NCI-H2196 (cell line): Measurements from ENCODE around the gene ETV7.
"Not testable (repeated sequence)": the region's sequence is repeated elsewhere in the genome, so short reads cannot be mapped to it uniquely, and the experiment has no call there.

Source experiments
- DNase-seq: peaks from one replicate; lab custom pipeline; 2025; ENCODE audit not compliant: unreplicated experiment; lab: John Stamatoyannopoulos, UW

ETV7 gene

DNA sequence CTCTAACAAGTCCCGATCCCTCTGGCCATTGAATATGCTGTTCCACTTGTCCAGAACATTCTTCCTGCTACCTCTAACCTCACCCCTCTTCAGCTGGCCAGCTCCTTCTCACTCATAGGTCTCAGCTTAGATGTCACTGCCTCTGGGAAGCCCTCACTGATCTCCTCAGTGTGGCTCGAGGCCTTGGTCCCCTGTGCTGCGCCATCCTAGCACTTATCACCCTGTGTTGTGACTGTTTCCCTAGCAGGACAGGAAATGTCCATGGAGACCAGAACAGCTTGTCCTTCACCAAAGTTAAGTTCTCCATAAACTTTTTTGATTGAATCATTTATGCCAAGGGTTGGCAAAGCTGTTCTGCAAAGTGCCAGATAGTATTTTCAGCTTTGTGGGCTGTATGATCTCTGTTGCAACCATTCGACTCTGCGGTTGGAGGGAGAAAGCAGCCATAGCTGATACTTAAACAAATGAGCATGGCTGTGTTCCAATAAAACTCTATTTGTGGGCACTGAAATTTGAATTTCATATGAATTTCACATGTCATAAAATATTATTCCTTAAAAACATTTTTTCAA lies 44.3 kb downstream of the ETV7 start:
- no peak for DNase-seq

DNA sequence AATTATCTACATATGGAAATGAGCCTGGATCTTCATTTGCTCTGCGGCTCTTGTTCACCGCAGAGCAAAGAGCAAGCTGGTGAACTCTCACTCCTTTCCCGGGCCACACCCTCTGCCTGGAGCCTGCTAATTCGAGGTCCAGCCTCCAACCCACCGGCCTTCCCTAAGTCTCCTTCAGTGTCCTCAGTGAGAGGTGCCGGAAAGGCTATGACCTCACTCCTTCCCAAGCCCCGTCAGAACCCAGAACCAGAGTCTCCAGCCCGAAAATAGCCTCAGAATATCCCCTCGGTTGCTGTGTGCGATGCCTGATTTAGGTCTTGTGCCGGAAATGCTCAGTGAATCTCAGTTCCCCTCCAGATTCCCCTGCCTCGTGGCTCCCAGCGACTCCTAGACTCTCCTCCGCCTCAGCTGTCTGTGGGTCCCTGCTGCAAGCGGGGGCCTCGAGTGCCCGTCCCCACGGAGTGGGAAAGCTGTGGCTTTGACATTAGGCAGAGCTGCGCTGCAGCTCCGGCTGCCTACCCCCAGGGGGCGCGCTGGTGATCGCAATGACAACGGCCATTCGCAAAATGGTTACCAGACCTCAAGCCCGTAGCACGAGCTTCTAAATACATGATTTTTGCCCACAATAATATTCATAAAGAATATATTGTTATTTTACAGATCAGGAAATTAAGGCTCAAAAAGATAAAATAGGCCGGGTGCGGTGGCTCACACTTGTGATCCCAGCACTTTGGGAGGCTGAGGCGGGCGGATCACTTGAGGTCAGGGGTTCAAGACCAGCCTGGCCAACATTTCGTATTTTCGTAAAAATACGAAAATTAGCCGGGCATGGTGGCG lies 46.6 kb downstream of the ETV7 start:
- DNase-seq, result no peak

DNA sequence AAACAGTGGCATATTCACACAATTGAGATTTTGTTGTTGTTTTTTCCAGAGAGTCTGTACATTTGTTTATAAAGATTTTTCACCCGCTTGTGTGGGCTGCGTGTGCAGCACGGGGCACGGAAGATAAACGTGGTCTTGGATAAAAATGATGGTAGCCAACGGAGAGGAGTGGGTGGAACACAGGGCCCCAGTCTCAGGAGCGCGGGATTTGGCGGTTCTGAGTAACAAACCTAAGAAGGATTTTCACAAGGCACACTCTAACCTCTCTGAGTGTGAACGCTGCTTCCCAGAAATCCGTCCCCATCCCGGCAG lies 47.2 kb downstream of the ETV7 start:
- no peak for DNase-seq

DNA sequence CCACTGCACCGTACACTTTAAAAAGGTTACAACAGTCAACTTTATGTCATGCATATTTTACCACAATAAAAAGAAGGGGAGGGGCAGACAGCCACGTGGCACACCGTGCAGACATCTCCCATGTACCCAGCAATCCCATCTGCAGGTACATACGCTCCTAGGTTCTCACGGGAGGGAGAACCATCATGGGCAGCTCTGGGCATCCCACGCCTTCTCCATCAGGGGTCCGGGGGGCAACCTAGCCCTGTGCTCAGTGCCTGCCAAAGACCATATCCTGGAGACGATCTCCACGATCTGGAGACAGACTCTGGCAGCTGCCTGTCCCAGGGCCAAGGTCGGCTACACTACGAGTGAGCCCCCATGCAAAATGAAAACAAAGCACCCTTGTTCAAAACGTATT lies 48.3 kb downstream of the ETV7 start:
- DNase-seq, result no peak

DNA sequence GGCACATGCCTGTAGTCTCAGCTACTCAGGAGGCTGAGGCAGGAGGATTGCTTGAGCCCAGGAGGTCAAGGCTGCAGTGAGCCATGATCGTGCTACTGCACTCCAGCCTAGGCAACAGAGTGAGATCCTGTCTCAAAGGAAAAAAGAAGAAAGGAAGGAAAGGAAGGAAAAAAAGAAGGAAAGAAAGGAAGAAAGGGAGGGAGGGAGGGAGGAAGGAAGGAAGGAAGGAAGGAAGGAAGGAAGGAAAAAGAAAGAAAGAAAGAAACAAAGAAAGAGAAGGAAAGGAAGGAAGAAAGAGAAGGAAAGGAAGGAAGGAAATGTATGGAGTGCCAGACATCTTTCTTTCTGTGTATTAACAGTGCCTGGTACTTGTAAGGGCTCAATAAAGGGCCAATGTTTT lies 49.2 kb downstream of the ETV7 start:
- not testable (repeated sequence) for DNase-seq

DNA sequence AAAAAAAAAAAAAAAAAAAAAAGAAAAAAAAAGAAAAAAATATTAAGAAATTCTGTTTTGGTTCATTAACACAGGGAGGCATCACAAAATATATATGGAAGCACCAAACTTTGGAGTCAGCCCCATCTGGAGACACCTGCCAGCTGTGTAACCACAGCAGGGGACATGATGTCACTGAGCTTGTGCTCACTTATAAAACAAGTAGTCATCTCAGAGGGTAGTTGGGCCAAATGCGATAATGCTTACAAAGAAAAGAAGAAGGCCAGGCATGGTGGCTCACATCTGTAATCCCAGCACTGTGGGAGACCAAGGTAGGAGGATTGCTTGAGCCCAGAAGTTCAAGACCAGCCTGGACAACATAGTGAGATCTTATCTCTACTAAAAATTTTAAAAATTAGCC lies 49.7 kb downstream of the ETV7 start:
- DNase-seq, result no peak

DNA sequence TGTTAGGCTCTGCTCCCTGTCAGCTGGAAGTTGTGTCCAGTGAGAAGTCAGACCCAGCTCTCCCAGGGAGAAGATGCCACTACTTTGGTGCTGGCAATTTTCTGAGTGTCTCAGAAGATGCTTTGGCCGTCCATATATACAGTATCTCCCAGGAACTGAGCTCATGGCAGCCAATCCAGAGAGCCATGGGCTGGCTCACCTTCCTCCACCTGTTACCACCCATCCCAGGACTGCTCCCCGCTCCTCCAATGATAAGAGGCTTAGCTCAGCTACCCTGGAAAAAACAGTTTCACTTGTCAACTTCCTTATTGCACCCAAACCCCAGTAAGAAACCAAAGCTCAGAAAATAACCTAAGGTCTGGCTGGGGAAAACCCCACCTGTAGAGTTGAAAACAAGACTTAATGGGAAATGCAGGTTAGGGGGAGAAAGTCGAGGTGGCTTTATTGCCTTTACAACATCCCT lies 50.7 kb downstream of the ETV7 start, which contains the start of gene BNIP5:
Gene BNIP5, minus strand, starts transcription at position 110 of the 463 bp plus-strand sequence. CDS start 6,198 bp downstream, outside the sequence.
- no peak for DNase-seq

DNA sequence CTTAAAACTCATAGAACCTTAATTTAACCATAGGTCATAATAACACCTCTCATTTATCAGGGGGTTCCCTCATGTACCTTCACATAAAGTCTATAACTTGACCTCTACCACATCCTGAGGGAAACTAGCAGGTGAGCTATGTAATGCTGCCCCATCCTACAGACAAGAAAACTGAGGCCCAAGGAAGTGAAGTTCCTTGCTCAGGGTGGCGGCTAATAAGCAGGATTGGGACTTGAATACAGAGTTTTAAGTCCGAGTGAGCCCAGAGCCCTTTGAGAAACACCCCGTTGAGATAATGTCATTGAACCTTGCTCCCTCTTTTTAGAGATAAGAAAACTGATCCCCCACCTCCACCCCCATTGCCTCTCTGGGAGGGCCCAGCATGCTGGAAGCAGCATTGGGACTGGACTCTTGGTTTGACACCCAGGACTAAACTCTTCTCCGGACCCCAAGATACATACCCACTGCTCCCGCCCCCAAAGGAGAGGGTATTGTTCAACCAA lies 51.2 kb downstream of the ETV7 start:
- DNase-seq, result no peak

DNA sequence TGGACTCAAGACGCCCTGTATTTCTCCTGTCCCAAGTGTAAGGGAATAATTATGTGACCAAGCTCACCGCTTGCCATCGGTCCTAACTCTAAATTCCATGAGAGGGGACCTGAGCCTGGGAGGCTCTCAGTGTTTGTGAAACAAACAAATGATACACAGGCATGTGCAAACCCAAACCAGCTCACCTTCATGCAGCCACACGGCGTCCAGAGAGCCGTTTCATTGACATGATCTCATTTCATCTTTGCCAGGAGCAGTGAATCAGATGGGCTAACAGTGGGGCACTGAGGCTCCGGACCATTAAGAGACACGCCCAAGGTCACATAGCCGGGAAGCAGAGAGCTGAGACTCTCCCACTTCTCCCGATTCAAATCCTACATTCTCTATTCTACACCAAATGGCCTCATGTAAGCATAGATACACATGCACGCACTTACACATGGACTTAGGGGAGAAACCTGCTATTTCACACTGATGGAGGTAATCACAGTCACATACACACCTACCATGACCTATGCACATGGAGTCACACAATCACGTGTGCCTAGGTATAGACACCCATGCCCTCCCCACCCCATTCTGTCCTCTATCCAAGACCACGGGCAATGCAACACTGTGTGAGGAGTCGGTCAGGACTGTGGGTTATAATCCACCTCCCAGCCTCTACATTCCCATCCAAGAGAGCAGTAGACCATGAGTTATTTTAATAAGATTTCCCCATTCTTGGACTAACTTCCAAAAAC lies 51.8 kb downstream of the ETV7 start:
- DNase-seq, result no peak

DNA sequence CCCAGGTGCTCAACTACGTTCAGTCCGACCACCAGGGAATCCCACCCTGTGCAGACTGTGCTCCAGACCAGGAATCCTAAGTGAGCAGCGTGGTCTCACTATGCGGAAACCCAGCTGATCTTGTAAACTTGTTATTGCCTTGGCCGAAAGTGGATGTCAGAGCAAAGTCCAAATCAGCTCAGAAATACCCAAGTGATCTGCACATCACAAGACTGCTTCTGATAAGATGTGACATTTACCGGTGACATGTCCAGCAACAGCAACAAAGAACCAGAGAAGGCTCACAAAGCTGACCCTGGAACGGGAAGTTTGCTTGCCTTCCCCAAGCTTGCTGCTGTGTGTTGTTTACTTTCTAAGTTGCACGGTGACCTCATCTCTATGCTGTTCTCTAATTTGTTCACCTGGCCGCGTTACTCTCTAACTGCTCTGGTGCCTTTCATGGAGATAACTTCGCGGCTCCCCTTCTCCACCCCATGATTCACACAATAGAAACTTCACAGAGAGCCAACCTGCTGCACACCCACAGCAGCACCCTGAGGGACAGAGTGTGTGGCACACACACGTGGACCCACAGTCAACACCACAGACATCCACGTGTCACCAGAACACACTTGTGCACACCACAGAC lies 52.5 kb downstream of the ETV7 start:
- DNase-seq, result no peak

DNA sequence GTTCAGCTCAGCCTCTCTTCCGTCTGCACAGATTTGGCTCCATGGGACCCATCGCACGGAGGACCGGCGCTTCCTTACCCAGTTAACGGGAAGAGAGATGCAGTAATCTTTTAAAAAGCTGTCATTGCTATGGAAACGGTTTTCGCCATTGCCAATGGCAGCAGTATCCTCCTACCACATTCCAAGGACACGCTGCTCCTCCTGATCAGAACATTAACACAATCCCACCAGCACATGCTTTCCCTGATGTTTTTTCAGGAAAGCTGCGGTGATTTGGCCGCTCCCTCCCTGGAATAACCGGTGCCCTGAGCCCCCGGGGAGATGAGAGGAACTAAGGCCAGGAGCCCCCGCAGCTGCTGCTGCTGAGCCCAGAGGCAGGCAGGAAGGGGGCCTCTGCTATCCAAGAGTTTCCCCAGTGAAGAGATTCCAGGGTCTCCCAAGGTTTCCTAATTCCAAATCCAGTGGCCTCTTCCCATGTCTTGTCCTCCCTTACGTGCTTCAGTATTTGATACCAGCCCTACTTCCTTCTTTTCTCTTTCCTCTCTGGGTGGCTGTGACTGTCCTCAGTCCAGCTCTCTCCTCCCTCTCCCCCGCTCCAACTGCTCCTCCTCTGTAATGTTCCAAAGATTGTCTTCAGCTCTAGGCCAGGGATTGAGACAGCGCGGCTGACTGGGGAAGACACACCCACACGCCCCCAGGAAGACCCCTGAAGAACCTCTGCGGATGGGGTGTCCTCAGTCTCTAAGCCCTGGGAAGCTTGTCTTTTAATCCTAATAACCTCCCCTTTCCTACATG lies 53.3 kb downstream of the ETV7 start:
- DNase-seq, result no peak

DNA sequence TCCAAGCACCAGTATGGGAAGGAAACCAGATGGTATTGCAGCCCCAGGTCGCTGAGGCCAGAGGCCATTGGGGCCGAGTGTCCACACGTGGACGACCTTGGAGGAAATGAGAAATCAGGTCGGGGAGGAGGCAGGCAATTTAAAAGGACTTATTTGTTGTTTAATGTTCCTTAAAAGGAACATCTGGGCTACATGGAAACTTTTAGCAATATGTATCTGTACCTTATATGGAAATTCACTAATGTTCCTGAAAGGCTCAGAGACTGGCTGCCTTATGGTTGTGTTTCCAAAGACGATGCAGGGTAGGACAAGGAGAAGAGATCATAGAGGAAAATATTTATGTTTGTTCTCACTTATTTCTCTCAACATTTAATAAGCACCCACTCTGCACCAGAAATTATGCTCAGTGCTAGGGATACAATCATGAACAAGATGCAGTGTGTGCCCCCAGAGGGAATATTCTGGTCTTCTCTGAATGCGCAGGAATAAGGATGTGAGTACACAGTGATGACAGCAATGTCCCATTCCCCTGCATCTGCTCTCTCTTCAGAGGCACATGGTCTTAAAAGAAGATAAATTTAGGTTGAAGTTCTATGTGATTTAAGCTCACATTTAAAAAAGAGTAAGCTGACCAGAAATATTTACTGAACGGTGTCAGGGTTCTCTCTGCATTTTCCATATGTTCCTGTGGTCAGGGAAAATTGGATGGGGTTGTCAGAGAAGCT lies 54.1 kb downstream of the ETV7 start:
- DNase-seq, result no peak

DNA sequence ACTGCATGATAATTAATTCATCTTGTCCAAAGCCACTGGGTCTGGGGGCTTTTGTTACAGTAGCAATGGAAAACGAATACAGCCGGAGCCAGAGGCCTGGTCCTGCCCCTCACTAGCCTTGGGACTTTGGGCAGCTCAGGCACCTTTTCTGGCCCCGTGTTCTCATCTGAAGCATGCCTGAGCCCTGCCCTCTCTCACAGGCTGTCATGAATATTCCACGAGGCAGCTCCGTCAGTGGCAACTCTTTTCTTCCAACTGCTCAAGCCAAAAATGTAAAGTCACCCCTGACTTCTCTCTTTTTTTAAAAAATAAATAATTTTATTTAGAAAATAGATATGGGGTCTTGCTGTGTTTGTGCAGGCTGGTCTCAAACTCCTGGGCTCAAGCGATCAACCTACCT lies 56.1 kb downstream of the ETV7 start:
- no peak for DNase-seq

DNA sequence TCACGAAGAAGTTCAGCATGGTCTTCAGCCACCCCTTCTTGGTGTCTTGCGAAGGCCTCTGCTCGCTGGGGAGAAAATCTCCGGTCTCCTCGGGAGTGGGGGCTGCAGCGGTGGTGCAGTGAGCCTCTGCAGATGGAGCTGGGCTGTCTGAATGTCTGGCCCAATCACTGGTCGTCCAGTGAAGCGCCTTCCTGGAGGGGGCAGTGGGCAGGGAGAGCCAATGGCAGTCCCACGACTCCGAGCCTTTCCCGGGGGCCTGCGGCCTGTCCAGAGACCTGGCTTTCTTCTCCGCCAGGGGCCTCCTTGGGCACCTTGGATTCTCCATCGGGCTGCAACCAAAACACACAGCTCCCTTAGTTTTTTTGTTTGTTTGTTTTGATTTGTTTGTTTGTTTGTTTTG lies 57.1 kb downstream of the ETV7 start:
- no peak for DNase-seq

DNA sequence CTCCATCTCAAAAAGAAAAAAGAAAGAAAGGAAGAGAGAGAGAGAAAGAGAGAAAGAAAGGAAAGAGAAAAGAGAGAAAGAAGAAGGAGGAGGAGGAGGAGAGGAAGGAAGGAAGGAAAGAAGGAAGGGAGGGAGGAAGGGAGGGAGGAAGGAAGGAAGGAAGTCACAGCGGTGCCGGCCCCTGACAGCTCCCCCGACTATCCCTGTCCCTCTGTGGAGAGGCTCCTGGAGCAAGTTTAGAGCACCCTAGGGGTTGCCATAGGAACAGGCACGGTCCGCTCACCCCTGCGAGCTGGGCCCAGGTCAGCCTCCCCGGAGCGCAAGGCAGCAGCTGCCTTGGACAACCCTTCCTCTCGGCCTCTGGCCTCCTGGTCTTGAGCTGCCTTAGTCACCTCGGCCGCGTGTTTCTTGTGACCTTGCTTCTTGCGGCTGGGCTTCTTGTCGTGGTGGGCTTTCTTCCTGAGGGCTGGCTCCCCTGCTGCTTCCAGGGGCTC lies 57.6 kb downstream of the ETV7 start:
- peak; percentile 18 for DNase-seq

DNA sequence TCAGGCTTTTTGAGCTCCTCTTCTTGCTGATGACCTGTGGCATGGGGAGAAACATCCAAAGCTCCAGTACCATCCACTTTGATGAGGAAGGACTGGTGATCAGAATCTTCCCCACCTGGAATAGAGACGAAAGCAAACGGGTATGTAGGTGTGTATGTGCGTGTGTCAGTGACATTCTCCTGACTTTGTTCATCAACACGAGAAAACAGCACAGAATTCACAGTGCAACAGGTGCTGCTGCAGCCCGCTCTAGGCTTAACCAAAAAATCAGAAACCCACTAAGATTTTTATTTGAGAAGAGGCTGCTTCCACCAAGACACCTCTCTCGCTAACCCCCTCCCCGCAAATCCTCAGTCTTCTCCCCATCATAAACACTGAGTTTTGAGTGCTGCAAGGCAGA lies 58.9 kb downstream of the ETV7 start:
- DNase-seq, result no peak

DNA sequence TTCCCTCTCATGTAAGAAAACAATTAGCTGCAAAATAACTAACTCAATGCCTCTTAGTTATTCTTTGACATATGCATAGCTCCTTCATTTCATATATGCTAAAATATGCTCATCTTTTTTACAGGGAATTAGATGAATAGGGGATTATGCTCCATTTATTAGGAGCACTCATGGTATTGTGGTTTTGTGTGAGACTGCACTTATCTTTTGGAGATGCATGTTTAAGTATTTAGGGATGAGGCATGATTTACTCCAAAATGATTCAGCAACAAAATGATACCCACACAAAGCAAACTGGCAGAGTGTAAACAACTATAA lies 59.6 kb downstream of the ETV7 start:
- no peak for DNase-seq

DNA sequence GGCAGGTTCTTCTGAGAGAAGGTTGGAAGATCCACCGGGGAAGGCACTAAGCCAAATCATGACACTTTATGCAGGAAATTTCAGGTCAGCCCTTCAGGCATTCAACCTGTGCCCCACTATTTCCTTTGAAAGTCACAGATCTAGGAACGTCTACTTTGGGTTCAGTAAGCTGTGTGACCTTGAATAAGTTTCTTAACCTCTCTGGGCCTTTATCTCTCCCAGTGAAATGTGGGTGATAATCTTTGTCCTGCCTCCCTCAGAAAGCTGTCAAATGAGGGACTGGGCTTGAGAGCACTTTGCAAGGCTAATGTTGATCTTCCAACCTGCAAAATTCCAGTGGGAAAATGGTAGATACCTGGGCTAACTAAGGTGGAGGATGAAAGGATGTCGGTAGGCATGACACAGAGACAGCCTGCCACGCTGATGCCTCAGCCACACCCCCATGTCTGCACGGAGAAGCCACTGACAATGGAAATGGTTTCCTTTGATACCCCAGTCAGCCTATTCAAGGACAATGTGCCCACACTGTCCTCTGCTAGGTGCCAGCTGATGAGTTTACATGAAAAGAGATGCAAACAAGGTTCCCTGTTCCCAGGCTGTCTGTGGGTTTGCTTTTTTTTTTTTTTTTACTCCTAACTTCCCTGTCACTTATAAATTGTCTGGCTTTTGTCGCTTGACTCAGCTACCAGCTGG lies 60.1 kb downstream of the ETV7 start:
- no peak for DNase-seq

DNA sequence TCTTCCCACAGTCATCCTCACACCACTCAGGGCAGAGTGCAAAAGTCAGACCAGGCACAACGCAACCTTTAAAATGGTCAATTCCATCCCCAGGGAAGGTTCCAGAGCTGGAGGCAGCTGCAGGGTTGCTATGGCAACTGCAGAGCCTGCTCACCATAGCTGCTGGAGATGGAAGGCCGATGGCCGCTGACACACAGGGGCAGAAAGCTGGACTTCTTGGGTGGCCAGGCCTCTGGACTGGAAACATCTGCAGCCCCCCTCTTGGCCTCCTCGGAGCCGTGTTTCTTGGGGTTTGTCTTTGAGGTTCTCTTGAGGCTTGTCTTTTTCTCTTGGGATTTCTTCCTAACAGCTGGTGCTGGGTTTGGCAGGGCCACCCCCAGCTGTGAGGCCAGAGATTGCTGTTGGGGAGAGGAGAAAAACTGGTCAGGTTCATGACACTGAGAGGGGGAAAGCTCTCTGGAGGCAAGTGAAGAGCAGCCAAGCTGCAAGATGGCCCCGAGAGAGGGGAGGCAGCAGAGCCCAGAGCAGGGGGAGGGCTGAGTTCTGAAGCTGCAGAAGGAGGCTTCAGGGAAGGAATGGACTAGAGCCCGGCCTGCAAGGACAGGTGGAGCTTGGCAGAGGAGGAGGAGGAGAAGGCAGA lies 61.0 kb downstream of the ETV7 start:
- DNase-seq, result no peak
